Sigmoid colon (tissue), 7 donors: ENCODE measurements around the gene ACVR1. TPM values are rescaled to one million over a fixed set of nuclear protein-coding genes. Genes with fewer than 3 reads are reported as not detected.

Experiments
- DNase-seq: peaks from one replicate; pipeline ENCODE4 v3.0.0-alpha.2; 2019
- H3K27ac ChIP-seq, 4 donors: fragments of 200-600 bp; sonication (generic); one replicate each; pipeline ENCODE4 v1.5.1; 2016 to 2019; ENCODE audit warnings: mild to moderate bottlenecking in 1 of 4
- H3K27me3 ChIP-seq, 3 donors: fragments of 200-600 bp; sonication (generic); one replicate each; pipeline ENCODE4 v1.5.1; 2019; ENCODE audit warnings: mild to moderate bottlenecking in 1 of 3
- H3K36me3 ChIP-seq, 4 donors: fragments of 200-600 bp; sonication (generic); one replicate each; pipeline ENCODE4 v1.5.1; 2016 to 2019
- H3K4me1 ChIP-seq, 4 donors: fragments of 200-600 bp; sonication (generic); one replicate each; pipeline ENCODE4 v1.5.1; 2017 to 2019
- H3K4me3 ChIP-seq, 4 donors: fragments of 200-600 bp; sonication (generic); one replicate each; pipeline ENCODE4 v1.5.1; 2017 to 2019; ENCODE audit warnings: mild to moderate bottlenecking in 2 of 4, moderate library complexity in 1 of 4
- H3K9me3 ChIP-seq, 4 donors: fragments of 200-600 bp in 3 of 4; sonication (generic) in 3 of 4; one replicate each; pipeline versions ENCODE4 v1.5.1 to v1.6.1; 2013 to 2019
- EP300 ChIP-seq, 4 donors: sonication (generic); formaldehyde crosslinking; IDR thresholded peaks; one replicate each; pipeline ENCODE4 v1.6.1; 2017; ENCODE audit warnings: antibody characterized with exemption in 4 of 4
- POLR2A ChIP-seq, 2 donors: fragments of 450-650 bp; IDR thresholded peaks; one replicate each; pipeline ENCODE4 v1.6.1; 2016; ENCODE audit warnings: antibody characterized with exemption in 2 of 2, mild to moderate bottlenecking in 2 of 2, moderate library complexity in 2 of 2
- POLR2AphosphoS5 ChIP-seq, 4 donors: sonication (generic); formaldehyde crosslinking; IDR thresholded peaks; one replicate each; pipeline ENCODE4 v1.6.1; 2017; ENCODE audit warnings: antibody characterized with exemption in 4 of 4
- WGBS, 2 donors: extraction: QIAGEN DNeasy Blood & Tissue Kit; methylation state at CpG; one replicate each; pipeline ENCODE4 v1.1.7; 2013; 5-methylcytosine and 5-hydroxymethylcytosine counted together
- intact Hi-C: fragments of 100-400 bp; cut with DNase I; formaldehyde crosslinking; loops from one replicate; pipeline ENCODE4 v1.15.1; 2023
- polyA plus RNA-seq, 3 donors: library from polyadenylated mRNA; stranded (reverse); fragments of 200-250 nt; gene quantifications; one replicate each; pipeline ENCODE4 v1.2.3, GENCODE V29; 2013
- total RNA-seq, 4 donors: library from RNA; depleted of rRNA; stranded (reverse); fragments of >200 nt; gene quantifications; one replicate each; pipeline ENCODE4 v1.1.0, GENCODE V29; 2016
- TF ChIP-seq, protein P1 (sequence below), 4 experiments: fragments of 450-650 bp in 3 of 4; fragments of 200-600 bp in 1 of 4; IDR thresholded peaks; one replicate each; pipeline ENCODE4 v1.5.1; 2016 to 2019; ENCODE audit warnings: antibody characterized with exemption in 4 of 4, mild to moderate bottlenecking in 3 of 4, moderate library complexity in 2 of 4
- donor health status: healthy with polysubstance abuse.
- donor health status: Bipolar disorder and iron deficiency.
- donor health status: healthy.

Gene ACVR1
- total and polyA plus RNA-seq, 7 donors = 2.3 to 36.0 (median 20.0) TPM

GRCh38 chr2:157808421-157808820 is 67.7 kb downstream of the ACVR1 start:
- no peaks in the 10 kb centered on the region for H3K27me3 ChIP-seq
- H3K9me3 ChIP-seq = no peaks in the 10 kb centered on the region
- H3K36me3 ChIP-seq = no peaks in the 10 kb centered on the region
- H3K4me1 ChIP-seq = peaks cover 0 to 7% (median 3%) of the 10 kb centered on the region in 4 donors
- no peak for DNase-seq
- TF ChIP-seq POLR2A (IDR thresholded peaks at IDR 0.05) = no peak
- TF ChIP-seq EP300 (IDR thresholded peaks at IDR 0.05) = no peak
- no peak for TF ChIP-seq POLR2AphosphoS5 (IDR thresholded peaks at IDR 0.05)
- TF ChIP-seq, protein P1, sequence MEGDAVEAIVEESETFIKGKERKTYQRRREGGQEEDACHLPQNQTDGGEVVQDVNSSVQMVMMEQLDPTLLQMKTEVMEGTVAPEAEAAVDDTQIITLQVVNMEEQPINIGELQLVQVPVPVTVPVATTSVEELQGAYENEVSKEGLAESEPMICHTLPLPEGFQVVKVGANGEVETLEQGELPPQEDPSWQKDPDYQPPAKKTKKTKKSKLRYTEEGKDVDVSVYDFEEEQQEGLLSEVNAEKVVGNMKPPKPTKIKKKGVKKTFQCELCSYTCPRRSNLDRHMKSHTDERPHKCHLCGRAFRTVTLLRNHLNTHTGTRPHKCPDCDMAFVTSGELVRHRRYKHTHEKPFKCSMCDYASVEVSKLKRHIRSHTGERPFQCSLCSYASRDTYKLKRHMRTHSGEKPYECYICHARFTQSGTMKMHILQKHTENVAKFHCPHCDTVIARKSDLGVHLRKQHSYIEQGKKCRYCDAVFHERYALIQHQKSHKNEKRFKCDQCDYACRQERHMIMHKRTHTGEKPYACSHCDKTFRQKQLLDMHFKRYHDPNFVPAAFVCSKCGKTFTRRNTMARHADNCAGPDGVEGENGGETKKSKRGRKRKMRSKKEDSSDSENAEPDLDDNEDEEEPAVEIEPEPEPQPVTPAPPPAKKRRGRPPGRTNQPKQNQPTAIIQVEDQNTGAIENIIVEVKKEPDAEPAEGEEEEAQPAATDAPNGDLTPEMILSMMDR (IDR thresholded peaks at IDR 0.05) = no peak
- no peak overlapping the region for H3K4me3 ChIP-seq
- WGBS, 2 donors = 81 to 89% methylated on average over 3 of the region's 3 CpGs
- no peak overlapping the region for H3K27ac ChIP-seq
- intact Hi-C loops = no loop called here

DNA sequence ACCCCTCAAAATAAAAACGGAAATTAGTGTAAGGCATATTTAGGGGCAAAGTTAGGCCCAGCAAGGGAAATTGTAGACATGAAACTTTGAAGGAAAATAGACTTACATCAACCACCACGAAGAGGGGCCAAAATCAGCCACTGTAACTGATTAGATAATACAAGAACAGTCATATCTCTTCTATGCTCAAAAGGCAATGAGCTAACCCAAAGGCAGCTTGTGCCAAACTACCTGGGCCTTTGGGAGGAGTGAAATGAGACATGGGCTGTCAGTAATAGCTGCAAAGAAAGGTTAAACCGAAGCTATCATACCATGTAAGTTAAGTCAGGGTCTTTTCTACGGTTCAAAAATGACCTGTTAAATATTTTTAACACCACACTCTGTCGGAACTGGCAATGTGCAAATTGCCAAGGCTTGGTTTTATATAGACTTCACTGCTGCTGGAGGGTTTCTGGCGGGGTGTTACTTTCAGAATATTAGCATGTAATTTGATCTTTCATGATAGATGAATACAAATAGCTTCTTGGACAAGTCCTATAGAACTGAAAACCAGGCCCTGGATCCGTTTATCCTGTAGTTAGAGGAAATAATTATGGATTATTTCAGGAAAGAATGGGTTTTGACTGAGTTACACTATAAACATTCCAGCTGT is 69.6 kb downstream of the ACVR1 start:
- H3K27me3 ChIP-seq = no peaks in the 10 kb centered on the region
- H3K27ac ChIP-seq = no peak overlapping the region
- no peak overlapping the region for H3K4me3 ChIP-seq
- TF ChIP-seq, protein P1 (IDR thresholded peaks at IDR 0.05) = no peak
- TF ChIP-seq EP300 (IDR thresholded peaks at IDR 0.05) = no peak
- TF ChIP-seq POLR2AphosphoS5 (IDR thresholded peaks at IDR 0.05) = no peak
- no peak for TF ChIP-seq POLR2A (IDR thresholded peaks at IDR 0.05)
- H3K4me1 ChIP-seq = peaks cover 0 to 7% (median 3%) of the 10 kb centered on the region in 4 donors
- H3K9me3 ChIP-seq = no peaks in the 10 kb centered on the region
- no peak for DNase-seq
- 83 to 93% methylated on average over 7 of the region's 7 CpGs for WGBS, 2 donors
- intact Hi-C loops = no loop called here
- H3K36me3 ChIP-seq = no peaks in the 10 kb centered on the region

DNA sequence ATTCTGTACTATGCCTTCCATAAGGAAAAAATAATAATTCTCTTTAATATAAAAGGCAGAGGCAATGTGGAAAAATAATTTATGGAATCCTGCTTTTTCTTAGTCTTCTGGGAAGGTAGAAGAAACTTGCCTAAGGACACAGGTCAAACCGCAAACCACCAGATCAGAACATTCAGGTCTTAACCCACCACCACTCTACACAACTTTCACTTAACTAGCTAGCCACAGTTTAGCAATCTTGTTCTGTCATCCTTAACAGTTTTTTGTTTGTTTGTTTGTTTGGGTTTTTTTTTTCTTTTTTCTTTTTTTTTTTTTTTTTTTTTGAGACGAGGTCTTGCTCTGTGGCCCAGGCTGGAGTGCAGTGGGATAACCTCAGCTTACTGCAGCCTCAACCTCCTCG is 70.6 kb downstream of the ACVR1 start:
- Histone ChIP-seq H3K4me3 (no peak overlapping the region), H3K36me3 (no peaks in the 10 kb centered on the region), H3K4me1 (peaks cover 0 to 7% (median 3%) of the 10 kb centered on the region in 4 donors), H3K27me3 (no peaks in the 10 kb centered on the region), H3K9me3 (no peaks in the 10 kb centered on the region), H3K27ac (no peak overlapping the region)
- intact Hi-C loops = no loop called here
- WGBS, 2 donors = 99% methylated on average over 3 of the region's 3 CpGs
- no peak for DNase-seq
- TF ChIP-seq, protein P1 (IDR thresholded peaks at IDR 0.05) = no peak
- TF ChIP-seq EP300 (IDR thresholded peaks at IDR 0.05) = no peak

DNA sequence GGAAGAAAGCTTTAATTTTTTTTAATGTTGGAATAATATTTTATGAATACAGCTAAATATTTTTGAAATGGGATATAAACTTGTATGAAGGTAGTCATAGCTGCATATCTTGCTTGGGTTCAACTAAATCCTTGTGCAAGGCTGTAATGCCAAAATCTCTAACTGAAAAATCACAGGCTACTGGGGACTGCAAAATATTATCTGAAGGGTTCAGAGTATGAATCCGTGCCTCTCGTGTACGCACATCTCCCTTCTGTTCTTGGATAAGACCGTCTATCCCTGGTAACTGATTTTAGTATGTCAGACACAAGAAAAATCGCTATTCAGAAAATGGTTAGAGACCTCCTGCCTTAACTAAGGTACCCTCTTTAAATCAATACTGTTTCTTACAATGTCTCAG is 71.8 kb downstream of the ACVR1 start:
- Histone ChIP-seq H3K27me3 (no peaks in the 10 kb centered on the region), H3K27ac (no peak overlapping the region), H3K9me3 (no peaks in the 10 kb centered on the region), H3K36me3 (no peaks in the 10 kb centered on the region), H3K4me1 (peaks cover 0 to 3% (median 0%) of the 10 kb centered on the region in 4 donors), H3K4me3 (no peak overlapping the region)
- TF ChIP-seq POLR2A (IDR thresholded peaks at IDR 0.05) (no peak), POLR2AphosphoS5 (IDR thresholded peaks at IDR 0.05) (no peak), EP300 (IDR thresholded peaks at IDR 0.05) (no peak)
- TF ChIP-seq, protein P1 (IDR thresholded peaks at IDR 0.05) = no peak
- no peak for DNase-seq
- 95 to 97% methylated on average over 5 of the region's 5 CpGs for WGBS, 2 donors
- intact Hi-C loops = no loop called here

GRCh38 chr2:157803952-157804351 is 72.2 kb downstream of the ACVR1 start:
- no peak for TF ChIP-seq POLR2A (IDR thresholded peaks at IDR 0.05)
- TF ChIP-seq, protein P1 (IDR thresholded peaks at IDR 0.05) = no peak
- no peak for TF ChIP-seq EP300 (IDR thresholded peaks at IDR 0.05)
- no peak for TF ChIP-seq POLR2AphosphoS5 (IDR thresholded peaks at IDR 0.05)
- intact Hi-C loops = no loop called here
- Histone ChIP-seq H3K9me3 (no peaks in the 10 kb centered on the region), H3K4me1 (no peaks in the 10 kb centered on the region), H3K36me3 (peaks cover 0 to 2% (median 0%) of the 10 kb centered on the region in 4 donors), H3K4me3 (no peak overlapping the region), H3K27me3 (no peaks in the 10 kb centered on the region), H3K27ac (no peak overlapping the region)
- WGBS, 2 donors = 95 to 96% methylated on average over 3 of the region's 3 CpGs
- DNase-seq = no peak
